HepG2 (cell line): ENCODE measurements around the gene KCNAB3. TPM values are rescaled to one million over a fixed set of nuclear protein-coding genes. Genes with fewer than 3 reads are reported as not detected.
A peak's percentile ranks its signal among the peaks of the same experiment; 100 is the strongest.

Source experiments
- ARID2 ChIP-seq: sonication (generic); formaldehyde crosslinking; IDR thresholded peaks from 2 replicates; pipeline ENCODE4 v1.8.1; 2022; ENCODE audit warnings: mild to moderate bottlenecking, missing genetic modification reagents, borderline replicate concordance
- ATF7-NPFF ChIP-seq: sonication (generic); formaldehyde crosslinking; IDR thresholded peaks from 2 replicates; pipeline ENCODE4 v1.8.1; 2023; ENCODE audit warnings: mild to moderate bottlenecking, low read depth, missing genetic modification reagents, moderate library complexity
- ELF4 ChIP-seq: sonication (generic); formaldehyde crosslinking; IDR thresholded peaks from 2 replicates; pipeline ENCODE4 v1.5.0; 2020; ENCODE audit warnings: missing genetic modification reagents, mild to moderate bottlenecking, moderate library complexity, borderline replicate concordance
- HOXD1 ChIP-seq: sonication (generic); formaldehyde crosslinking; IDR thresholded peaks from 2 replicates; pipeline ENCODE4 v1.5.0; 2020; ENCODE audit warnings: missing genetic modification reagents
- PRPF4 ChIP-seq: fragments of 200-400 bp; formaldehyde crosslinking; IDR thresholded peaks from 2 replicates; pipeline ENCODE4 v1.6.1; 2016; ENCODE audit warnings: low read length, low read depth; ENCODE audit not compliant: poor library complexity, severe bottlenecking
- RFXAP ChIP-seq: sonication (generic); formaldehyde crosslinking; IDR thresholded peaks from 2 replicates; pipeline ENCODE4 v1.4.0; 2020; ENCODE audit warnings: missing genetic modification reagents, borderline replicate concordance
- STAT5B ChIP-seq: sonication (generic); formaldehyde crosslinking; IDR thresholded peaks from 2 replicates; pipeline ENCODE4 v1.4.0; 2020; ENCODE audit warnings: missing genetic modification reagents
- TCF7 ChIP-seq: sonication (generic); IDR thresholded peaks from 2 replicates; pipeline ENCODE4 v1.6.1; 2016; ENCODE audit warnings: antibody characterized with exemption, low read depth
- ZNF12 ChIP-seq: sonication (generic); formaldehyde crosslinking; IDR thresholded peaks from 2 replicates; pipeline ENCODE4 v1.5.0; 2020; ENCODE audit warnings: missing genetic modification reagents
- ZNF205 ChIP-seq: IDR thresholded peaks from 2 replicates; pipeline ENCODE4 v1.6.1; 2018; ENCODE audit warnings: missing biosample characterization, missing genetic modification reagents
- ZNF451 ChIP-seq: sonication (generic); formaldehyde crosslinking; IDR thresholded peaks from 2 replicates; pipeline ENCODE4 v1.5.0; 2020; ENCODE audit warnings: mild to moderate bottlenecking, missing genetic modification reagents
- ZNF562 ChIP-seq: sonication (generic); formaldehyde crosslinking; IDR thresholded peaks from 2 replicates; pipeline ENCODE4 v1.8.0; 2022; ENCODE audit warnings: missing genetic modification reagents, borderline replicate concordance
- ZNF563 ChIP-seq: sonication (generic); formaldehyde crosslinking; IDR thresholded peaks from 2 replicates; pipeline ENCODE4 v1.8.0; 2022; ENCODE audit warnings: mild to moderate bottlenecking, moderate library complexity, missing genetic modification reagents
- ZNF572 ChIP-seq: sonication (generic); formaldehyde crosslinking; IDR thresholded peaks from 2 replicates; pipeline ENCODE4 v1.5.1; 2020; ENCODE audit warnings: mild to moderate bottlenecking, missing genetic modification reagents
- ZNF629 ChIP-seq: sonication (generic); formaldehyde crosslinking; conservative IDR thresholded peaks from 2 replicates; pipeline ENCODE4 v1.5.0; 2020; ENCODE audit warnings: missing genetic modification reagents
- ZNF850 ChIP-seq: sonication (generic); formaldehyde crosslinking; conservative IDR thresholded peaks from 2 replicates; pipeline ENCODE4 v1.9.0; 2021; ENCODE audit warnings: mild to moderate bottlenecking, missing genetic modification reagents
- ZNF883 ChIP-seq: sonication (generic); formaldehyde crosslinking; IDR thresholded peaks from 2 replicates; pipeline ENCODE4 v1.5.1; 2020; ENCODE audit warnings: mild to moderate bottlenecking, missing genetic modification reagents; ENCODE audit errors: not compliant biosample characterization
- polyA plus RNA-seq, 8 experiments: library from polyadenylated mRNA; depleted of rRNA in 3 of 8; stranded (reverse) in 7 of 8; unstranded in 1 of 8; fragments of >200 nt; fragmentation: Illumina TruSeq in 4 of 8; extraction: Trizol in 4 of 8; gene quantifications; 2 replicates each; pipeline versions ENCODE4 v1.2.1 to v1.2.3, GENCODE V29; 2011 to 2016; ENCODE audit warnings: low read depth in 4 of 8, missing spikeins in 1 of 8, mixed read lengths in 1 of 8; ENCODE audit not compliant: insufficient read depth in 1 of 8
- total RNA-seq, 5 experiments: library from RNA; depleted of rRNA; stranded (reverse); fragments of >200 nt; fragmentation: Illumina TruSeq; extraction: Trizol; gene quantifications; 2 replicates each; pipeline ENCODE4 v1.2.3, GENCODE V29; 2016; ENCODE audit warnings: low read depth in 1 of 5
- TF ChIP-seq, protein P1 (sequence below): sonication (generic); formaldehyde crosslinking; IDR thresholded peaks from 2 replicates; pipeline ENCODE4 v1.5.0; 2020; ENCODE audit warnings: mild to moderate bottlenecking, low read depth, missing genetic modification reagents, borderline replicate concordance
- TF ChIP-seq, protein P2 (sequence below), 2 experiments: sonication (generic) in 1 of 2; formaldehyde crosslinking in 1 of 2; IDR thresholded peaks; 2 replicates each; pipeline versions ENCODE4 v1.4.0 to v1.6.1; 2016 to 2020; ENCODE audit warnings: borderline replicate concordance in 1 of 2, low read depth in 1 of 2, mild to moderate bottlenecking in 1 of 2, missing genetic modification reagents in 1 of 2
- TF ChIP-seq, protein P3 (sequence below): sonication (generic); formaldehyde crosslinking; IDR thresholded peaks from 2 replicates; pipeline ENCODE4 v1.5.1; 2020; ENCODE audit warnings: missing genetic modification reagents, mild to moderate bottlenecking, borderline replicate concordance
- TF ChIP-seq, protein P4 (sequence below): sonication (generic); formaldehyde crosslinking; IDR thresholded peaks from 2 replicates; pipeline ENCODE4 v1.5.0; 2020; ENCODE audit warnings: missing genetic modification reagents

Gene KCNAB3
- total and polyA plus RNA-seq, 2 of the 13 experiments (the other 11 are each of a cell fraction or from before 2014, with no cell fraction given): 0.29 to 0.88 TPM

DNA sequence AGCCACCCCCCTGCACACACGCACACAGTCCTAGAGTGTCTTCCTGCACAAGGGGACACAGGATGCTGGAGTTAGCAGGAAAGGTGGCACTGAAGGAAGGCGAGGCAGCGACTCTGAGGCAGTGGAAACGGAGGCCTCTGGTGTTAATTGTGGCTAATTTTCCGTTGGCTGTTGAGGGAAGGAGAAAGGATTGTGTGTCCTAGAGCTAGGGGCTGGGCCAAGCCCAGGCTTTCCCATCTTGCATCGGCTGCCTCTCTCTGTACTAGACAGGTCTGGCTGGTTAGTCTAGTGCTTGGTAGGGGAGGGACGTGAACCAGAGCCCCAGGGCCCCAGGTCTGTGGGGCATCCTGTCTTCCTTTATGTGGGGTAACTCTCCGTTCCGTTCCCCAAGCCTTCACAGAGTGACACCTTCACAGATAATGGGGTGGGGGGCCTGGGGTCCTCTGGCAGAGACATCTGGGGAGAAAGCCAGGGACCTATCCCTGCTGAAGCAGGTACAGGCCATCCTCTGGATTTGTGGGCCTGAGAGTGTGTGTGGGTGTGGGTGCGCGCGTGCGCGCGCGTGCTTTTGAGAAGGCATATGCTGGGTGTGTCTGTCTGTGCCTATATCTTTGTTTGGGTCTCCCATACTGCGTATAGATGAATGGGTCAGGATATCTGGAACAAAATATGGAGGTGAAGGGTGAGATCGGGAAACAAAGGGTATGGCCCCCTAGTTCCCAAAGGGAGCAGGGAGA lies 41.3 kb downstream of the KCNAB3 start, which contains the start of gene CHD3 (continued):
- TF ChIP-seq, protein P1, sequence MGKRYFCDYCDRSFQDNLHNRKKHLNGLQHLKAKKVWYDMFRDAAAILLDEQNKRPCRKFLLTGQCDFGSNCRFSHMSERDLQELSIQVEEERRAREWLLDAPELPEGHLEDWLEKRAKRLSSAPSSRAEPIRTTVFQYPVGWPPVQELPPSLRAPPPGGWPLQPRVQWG (CRISPR knock-in tag): no peak
- no peak for TF ChIP-seq ZNF883
- TF ChIP-seq ZNF572 (CRISPR knock-in tag): no peak
- TF ChIP-seq, protein P2, sequence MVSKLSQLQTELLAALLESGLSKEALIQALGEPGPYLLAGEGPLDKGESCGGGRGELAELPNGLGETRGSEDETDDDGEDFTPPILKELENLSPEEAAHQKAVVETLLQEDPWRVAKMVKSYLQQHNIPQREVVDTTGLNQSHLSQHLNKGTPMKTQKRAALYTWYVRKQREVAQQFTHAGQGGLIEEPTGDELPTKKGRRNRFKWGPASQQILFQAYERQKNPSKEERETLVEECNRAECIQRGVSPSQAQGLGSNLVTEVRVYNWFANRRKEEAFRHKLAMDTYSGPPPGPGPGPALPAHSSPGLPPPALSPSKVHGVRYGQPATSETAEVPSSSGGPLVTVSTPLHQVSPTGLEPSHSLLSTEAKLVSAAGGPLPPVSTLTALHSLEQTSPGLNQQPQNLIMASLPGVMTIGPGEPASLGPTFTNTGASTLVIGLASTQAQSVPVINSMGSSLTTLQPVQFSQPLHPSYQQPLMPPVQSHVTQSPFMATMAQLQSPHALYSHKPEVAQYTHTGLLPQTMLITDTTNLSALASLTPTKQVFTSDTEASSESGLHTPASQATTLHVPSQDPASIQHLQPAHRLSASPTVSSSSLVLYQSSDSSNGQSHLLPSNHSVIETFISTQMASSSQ (IDR thresholded peaks at IDR 0.05; ENCODE audit: low read depth): no peak
- TF ChIP-seq, protein P2 (CRISPR knock-in tag; IDR thresholded peaks at IDR 0.05; ENCODE audit: borderline replicate concordance): no peak
- no peak for TF ChIP-seq ZNF12 (CRISPR knock-in tag)
- TF ChIP-seq ARID2 (CRISPR knock-in tag): no peak
- TF ChIP-seq PRPF4: no peak
- TF ChIP-seq TCF7: no peak
- no peak for TF ChIP-seq ZNF451 (CRISPR knock-in tag)
- TF ChIP-seq ZNF629: no peak
- no peak for TF ChIP-seq ZNF850
- TF ChIP-seq, protein P3, sequence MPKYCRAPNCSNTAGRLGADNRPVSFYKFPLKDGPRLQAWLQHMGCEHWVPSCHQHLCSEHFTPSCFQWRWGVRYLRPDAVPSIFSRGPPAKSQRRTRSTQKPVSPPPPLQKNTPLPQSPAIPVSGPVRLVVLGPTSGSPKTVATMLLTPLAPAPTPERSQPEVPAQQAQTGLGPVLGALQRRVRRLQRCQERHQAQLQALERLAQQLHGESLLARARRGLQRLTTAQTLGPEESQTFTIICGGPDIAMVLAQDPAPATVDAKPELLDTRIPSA (CRISPR knock-in tag): no peak
- peak; percentile 5; the same call in 1 of the 2 replicates for TF ChIP-seq STAT5B
- TF ChIP-seq HOXD1 (CRISPR knock-in tag): no peak
- no peak for TF ChIP-seq ATF7-NPFF
- no peak for TF ChIP-seq ZNF563
- no peak for TF ChIP-seq ZNF205
- TF ChIP-seq, protein P4, sequence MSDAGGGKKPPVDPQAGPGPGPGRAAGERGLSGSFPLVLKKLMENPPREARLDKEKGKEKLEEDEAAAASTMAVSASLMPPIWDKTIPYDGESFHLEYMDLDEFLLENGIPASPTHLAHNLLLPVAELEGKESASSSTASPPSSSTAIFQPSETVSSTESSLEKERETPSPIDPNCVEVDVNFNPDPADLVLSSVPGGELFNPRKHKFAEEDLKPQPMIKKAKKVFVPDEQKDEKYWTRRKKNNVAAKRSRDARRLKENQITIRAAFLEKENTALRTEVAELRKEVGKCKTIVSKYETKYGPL (CRISPR knock-in tag): no peak
- no peak for TF ChIP-seq RFXAP (CRISPR knock-in tag)
- no peak for TF ChIP-seq ZNF562
- no peak for TF ChIP-seq ELF4 (CRISPR knock-in tag)
